Uterus (tissue), 4 donors: Measurements from ENCODE around the gene THAP9. TPM values are rescaled to one million over a fixed set of nuclear protein-coding genes. Genes with fewer than 3 reads are reported as not detected.

Experiments
- DNase-seq, 2 donors: peaks; one replicate each; pipeline ENCODE4 v3.0.0-alpha.2; 2019 to 2020
- H3K27ac ChIP-seq, 2 donors: fragments of 200-600 bp; sonication (generic); 1 replicate in 1 of 2; 2 replicates in 1 of 2; pipeline ENCODE4 v1.5.1; 2016 to 2018
- H3K27me3 ChIP-seq, 2 donors: fragments of 200-600 bp; sonication (generic); one replicate each; pipeline ENCODE4 v1.5.1; 2018 to 2019; ENCODE audit warnings: control low read depth in 1 of 2
- H3K36me3 ChIP-seq, 2 donors: fragments of 200-600 bp; sonication (generic); one replicate each; pipeline ENCODE4 v1.5.1; 2019; ENCODE audit warnings: control low read depth in 1 of 2
- H3K4me1 ChIP-seq, 2 donors: fragments of 200-600 bp; sonication (generic); one replicate each; pipeline ENCODE4 v1.5.1; 2018 to 2019; ENCODE audit warnings: control low read depth in 1 of 2
- H3K4me3 ChIP-seq, 2 donors: fragments of 200-600 bp; sonication (generic); 1 replicate in 1 of 2; 2 replicates in 1 of 2; pipeline ENCODE4 v1.5.1; 2018 to 2019; ENCODE audit warnings: mild to moderate bottlenecking in 1 of 2
- H3K9me3 ChIP-seq, 2 donors: fragments of 200-600 bp; sonication (generic); one replicate each; pipeline ENCODE4 v1.5.1; 2019; ENCODE audit warnings: control low read depth in 1 of 2
- POLR2A ChIP-seq, 2 donors: fragments of 450-650 bp; IDR thresholded peaks; one replicate each; pipeline ENCODE4 v1.6.1; 2016; ENCODE audit warnings: antibody characterized with exemption in 2 of 2, mild to moderate bottlenecking in 1 of 2, moderate library complexity in 1 of 2
- intact Hi-C: fragments of 100-400 bp; cut with DNase I; formaldehyde crosslinking; loops from one replicate; pipeline ENCODE4 v1.15.1; 2023; ENCODE audit warnings: low total_unique reads
- total RNA-seq, 4 donors: library from RNA; depleted of rRNA in 3 of 4; stranded (reverse); fragments of >200 nt in 3 of 4; gene quantifications; one replicate each; pipeline versions ENCODE4 v1.1.0 to v1.2.4, GENCODE V29; 2014 to 2023
- TF ChIP-seq, protein P1 (sequence below), 4 experiments: fragments of 200-600 bp in 2 of 4; fragments of 450-650 bp in 2 of 4; sonication (generic) in 2 of 4; IDR thresholded peaks; one replicate each; pipeline ENCODE4 v1.5.1; 2016 to 2019; ENCODE audit warnings: antibody characterized with exemption in 4 of 4, mild to moderate bottlenecking in 2 of 4, moderate library complexity in 1 of 4
- donor health status: DM: yes; HTN: yes; CAD: no.

THAP9 gene
- total RNA-seq, 4 donors from 2014 or later = 2.3 to 26.9 (median 6.5) TPM

DNA sequence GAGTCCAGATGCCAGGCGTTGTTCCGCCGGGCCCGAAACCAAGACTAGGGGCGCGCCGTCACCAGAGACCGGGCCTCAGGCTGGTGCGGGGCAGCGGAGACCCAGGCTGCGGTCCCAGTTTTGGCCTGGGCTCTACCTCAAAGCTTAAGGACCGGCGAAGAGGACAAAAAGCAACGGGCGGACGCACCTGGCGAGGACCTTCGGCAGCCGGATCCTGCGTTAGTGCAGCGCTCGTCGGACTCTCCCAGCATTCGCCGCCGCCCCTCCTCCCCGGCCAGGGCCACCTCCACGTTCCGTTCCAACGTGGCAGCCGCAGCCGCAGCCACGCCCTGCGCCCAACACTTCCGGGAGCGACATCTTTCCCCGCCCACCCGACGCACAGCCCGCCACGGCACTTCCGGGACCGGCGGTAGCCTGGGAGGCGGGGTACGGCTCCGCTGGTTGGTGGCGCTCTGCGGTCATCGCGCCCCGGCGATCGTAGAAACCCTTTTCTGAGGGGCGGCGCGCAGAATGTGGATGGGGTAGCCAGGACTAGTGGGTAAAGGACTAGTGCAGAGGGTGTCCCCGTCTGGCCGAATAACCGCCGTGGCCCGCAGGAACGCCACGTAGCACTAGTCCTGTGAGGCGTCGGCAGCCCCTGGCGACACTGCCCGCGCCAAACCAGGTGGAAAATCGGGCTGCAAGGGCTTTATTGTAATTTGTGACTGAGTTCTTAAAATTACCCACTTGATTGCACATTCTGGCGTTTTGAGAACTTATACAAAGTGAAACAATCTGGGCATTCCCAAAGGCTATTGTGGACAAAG is 9.4 kb upstream of the THAP9 start, which contains the start of gene SEC31A:
Gene SEC31A, minus strand, starts transcription at position 253 of the 806 bp plus-strand sequence. CDS start 9,217 bp downstream, outside the sequence.
- peaks cover 0 to 3% of the 10 kb centered on the region in 2 donors for H3K9me3 ChIP-seq
- H3K36me3 ChIP-seq = no peaks in the 10 kb centered on the region
- intact Hi-C loops = no loop called here
- peak within 1 kb of the TSS; percentile 94 to 98 for H3K27ac ChIP-seq
- no peaks in the 10 kb centered on the region for H3K27me3 ChIP-seq
- TF ChIP-seq POLR2A (IDR thresholded peaks at IDR 0.05) = peak; percentile 83 to 92
- TF ChIP-seq, protein P1, sequence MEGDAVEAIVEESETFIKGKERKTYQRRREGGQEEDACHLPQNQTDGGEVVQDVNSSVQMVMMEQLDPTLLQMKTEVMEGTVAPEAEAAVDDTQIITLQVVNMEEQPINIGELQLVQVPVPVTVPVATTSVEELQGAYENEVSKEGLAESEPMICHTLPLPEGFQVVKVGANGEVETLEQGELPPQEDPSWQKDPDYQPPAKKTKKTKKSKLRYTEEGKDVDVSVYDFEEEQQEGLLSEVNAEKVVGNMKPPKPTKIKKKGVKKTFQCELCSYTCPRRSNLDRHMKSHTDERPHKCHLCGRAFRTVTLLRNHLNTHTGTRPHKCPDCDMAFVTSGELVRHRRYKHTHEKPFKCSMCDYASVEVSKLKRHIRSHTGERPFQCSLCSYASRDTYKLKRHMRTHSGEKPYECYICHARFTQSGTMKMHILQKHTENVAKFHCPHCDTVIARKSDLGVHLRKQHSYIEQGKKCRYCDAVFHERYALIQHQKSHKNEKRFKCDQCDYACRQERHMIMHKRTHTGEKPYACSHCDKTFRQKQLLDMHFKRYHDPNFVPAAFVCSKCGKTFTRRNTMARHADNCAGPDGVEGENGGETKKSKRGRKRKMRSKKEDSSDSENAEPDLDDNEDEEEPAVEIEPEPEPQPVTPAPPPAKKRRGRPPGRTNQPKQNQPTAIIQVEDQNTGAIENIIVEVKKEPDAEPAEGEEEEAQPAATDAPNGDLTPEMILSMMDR (IDR thresholded peaks at IDR 0.05) = peak in 3 of 4 experiments; percentile 3 to 28 (median 13)
- H3K4me3 ChIP-seq = peak within 1 kb of the TSS; percentile 91 to 94
- DNase-seq = peak; percentile 93 to 95
- no peaks in the 10 kb centered on the region for H3K4me1 ChIP-seq

DNA sequence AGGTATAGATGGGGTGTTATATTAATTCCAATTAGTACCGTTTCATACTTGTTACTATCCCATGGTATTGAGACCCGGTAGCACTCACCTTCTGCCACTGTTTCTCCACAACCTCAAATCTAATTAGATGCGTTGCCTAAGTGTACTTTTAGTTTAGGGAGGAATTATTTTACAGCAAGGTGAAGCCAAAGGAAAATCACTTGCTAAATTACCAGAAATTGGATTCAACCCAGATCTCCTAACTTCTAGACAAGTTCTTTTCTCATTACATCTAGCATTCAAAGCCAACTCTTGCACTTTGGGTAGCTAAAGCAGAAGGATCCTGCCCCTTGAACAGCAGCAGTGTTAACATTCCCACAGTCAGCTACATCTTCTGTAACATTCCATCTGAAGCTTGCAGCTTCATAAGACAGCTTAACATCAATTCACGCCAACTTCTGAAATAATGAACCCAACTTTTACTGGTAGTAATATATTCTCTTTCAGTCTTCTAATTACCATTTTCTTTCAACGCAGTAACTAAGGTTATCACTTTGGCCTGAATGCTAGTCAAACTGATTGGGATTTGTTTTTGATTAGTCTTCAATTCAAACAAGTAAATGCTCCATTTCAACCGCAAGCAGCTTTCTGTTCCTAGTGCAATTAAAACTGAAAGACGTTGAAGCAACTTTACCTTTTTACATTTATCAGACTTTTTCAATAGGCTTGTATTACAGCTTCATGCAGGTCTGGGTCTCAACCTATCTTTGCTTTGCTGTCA is 8.6 kb upstream of the THAP9 start:
- Histone ChIP-seq H3K9me3 (peaks cover 0 to 3% of the 10 kb centered on the region in 2 donors), H3K27me3 (no peaks in the 10 kb centered on the region), H3K4me1 (no peaks in the 10 kb centered on the region), H3K36me3 (no peaks in the 10 kb centered on the region), H3K4me3 (peak overlapping the region; percentile 91 to 94), H3K27ac (peak overlapping the region; percentile 94 to 98)
- DNase-seq = no peak
- intact Hi-C loops = no loop called here
- TF ChIP-seq, protein P1 (IDR thresholded peaks at IDR 0.05) = no peak
- TF ChIP-seq POLR2A (IDR thresholded peaks at IDR 0.05) = no peak

DNA sequence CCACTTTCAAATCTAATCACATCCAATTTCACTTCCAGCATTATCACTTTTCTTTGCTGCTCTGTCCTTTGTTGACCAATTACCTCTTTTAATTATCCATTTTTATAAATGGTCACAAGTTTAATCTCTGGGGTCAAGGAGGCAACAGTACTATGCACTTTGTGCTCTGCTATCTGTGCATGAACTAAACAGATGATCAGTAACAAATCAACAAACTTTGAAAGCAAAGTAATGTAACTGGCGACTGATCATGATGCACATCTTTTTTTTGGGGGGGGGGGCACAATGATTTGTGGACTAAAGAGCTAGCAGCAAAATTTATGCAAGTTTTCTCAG is 8.1 kb upstream of the THAP9 start:
- DNase-seq = no peak
- H3K4me3 ChIP-seq = no peak overlapping the region
- no peak for TF ChIP-seq POLR2A (IDR thresholded peaks at IDR 0.05)
- TF ChIP-seq, protein P1 (IDR thresholded peaks at IDR 0.05) = no peak
- H3K27me3 ChIP-seq = no peaks in the 10 kb centered on the region
- H3K4me1 ChIP-seq = no peaks in the 10 kb centered on the region
- no peaks in the 10 kb centered on the region for H3K36me3 ChIP-seq
- H3K9me3 ChIP-seq = peaks cover 0 to 3% of the 10 kb centered on the region in 2 donors
- intact Hi-C loops = no loop called here
- no peak overlapping the region for H3K27ac ChIP-seq

DNA sequence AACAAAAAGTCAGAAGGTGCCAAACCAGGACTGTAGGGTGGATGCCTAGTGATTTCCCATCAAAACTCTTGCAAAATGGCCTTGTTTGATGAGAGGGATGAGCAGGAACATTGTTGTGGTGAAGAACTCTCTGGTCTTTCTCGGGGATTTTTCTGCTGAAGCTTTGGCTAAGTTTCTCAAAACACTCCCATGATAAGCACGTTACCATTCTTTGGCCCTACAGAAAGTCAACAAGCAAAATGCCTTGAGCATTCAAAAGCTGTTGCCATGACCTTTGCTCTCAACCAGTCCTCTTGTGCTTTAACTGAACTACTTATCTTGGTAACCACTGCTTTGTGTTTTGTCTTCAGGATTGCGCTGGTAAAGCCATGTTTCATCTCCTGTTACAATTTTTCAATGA is 6.6 kb upstream of the THAP9 start:
- Histone ChIP-seq H3K27me3 (no peaks in the 10 kb centered on the region), H3K27ac (no peak overlapping the region), H3K4me1 (peaks cover 0 to under 1% of the 10 kb centered on the region in 2 donors), H3K9me3 (peaks cover 0 to 3% of the 10 kb centered on the region in 2 donors), H3K36me3 (no peaks in the 10 kb centered on the region), H3K4me3 (no peak overlapping the region)
- TF ChIP-seq POLR2A (IDR thresholded peaks at IDR 0.05) = no peak
- TF ChIP-seq, protein P1 (IDR thresholded peaks at IDR 0.05) = no peak
- intact Hi-C loops = no loop called here
- no peak for DNase-seq

DNA sequence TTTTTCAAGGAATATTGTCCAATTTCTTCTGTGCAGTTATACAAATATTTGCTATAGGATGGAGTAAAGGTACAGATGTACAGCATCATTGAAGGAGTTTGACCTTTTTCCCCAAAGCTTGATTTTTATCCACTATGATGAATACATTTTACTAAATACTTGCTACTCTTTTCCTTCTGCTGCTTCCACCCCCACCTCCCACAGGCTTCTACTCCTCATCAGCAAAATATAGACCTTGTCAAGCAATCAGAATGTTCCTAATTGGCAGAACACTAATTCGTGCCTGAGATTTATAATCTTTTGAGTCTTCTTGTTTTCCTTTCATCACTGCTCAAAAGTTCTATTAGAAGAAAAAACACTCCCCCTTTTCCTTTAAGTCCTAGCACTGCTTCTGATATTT is 3.8 kb upstream of the THAP9 start:
- TF ChIP-seq POLR2A (IDR thresholded peaks at IDR 0.05) = no peak
- TF ChIP-seq, protein P1 (IDR thresholded peaks at IDR 0.05) = no peak
- Histone ChIP-seq H3K27me3 (no peaks in the 10 kb centered on the region), H3K4me1 (peaks cover 0 to 4% of the 10 kb centered on the region in 2 donors), H3K4me3 (no peak overlapping the region), H3K36me3 (no peaks in the 10 kb centered on the region), H3K27ac (no peak overlapping the region), H3K9me3 (no peaks in the 10 kb centered on the region)
- DNase-seq = no peak
- intact Hi-C loops = no loop called here
